GM19467 (cell line): ENCODE measurements around the gene PIK3R5.
"Not testable (repeated sequence)": the region's sequence is repeated elsewhere in the genome, so short reads cannot be mapped to it uniquely, and the experiment has no call there.

Source experiments
- ATAC-seq: cut with Tn5 transposase; IDR thresholded peaks from one replicate; pipeline ENCODE4 v1.9.1; 2021; ENCODE audit warnings: mild to moderate bottlenecking, moderate library complexity; ENCODE audit not compliant: unreplicated experiment

PIK3R5 gene

GRCh38 chr17:8965394-8966168 is at the start of gene PIK3R5:
Gene PIK3R5, minus strand, starts transcription at chr17:8965707. Its CDS starts 54,213 bp downstream, at chr17:8911494.
- peak; percentile 49 for ATAC-seq

GRCh38 chr17:9011001-9011400 is 45.5 kb upstream of the PIK3R5 start:
- ATAC-seq, result no peak

GRCh38 chr17:9009737-9010136 is 44.2 kb upstream of the PIK3R5 start:
- no peak for ATAC-seq

GRCh38 chr17:9009096-9009495 is 43.6 kb upstream of the PIK3R5 start:
- no peak for ATAC-seq

GRCh38 chr17:9007052-9007714 is 41.7 kb upstream of the PIK3R5 start:
- ATAC-seq, result no peak

- ATAC-seq, result no peak
Observed at GRCh38 chr17:9006175-9006767, 40.8 kb upstream of the PIK3R5 start.

GRCh38 chr17:9004961-9005285 is 39.4 kb upstream of the PIK3R5 start:
- ATAC-seq, result no peak

GRCh38 chr17:9004132-9004960 is 38.8 kb upstream of the PIK3R5 start:
- no peak for ATAC-seq

GRCh38 chr17:9003355-9004131 is 38.0 kb upstream of the PIK3R5 start:
- no peak for ATAC-seq

- no peak for ATAC-seq
Observed at GRCh38 chr17:9002606-9003354, 37.3 kb upstream of the PIK3R5 start.

GRCh38 chr17:9002227-9002605 is 36.7 kb upstream of the PIK3R5 start:
- ATAC-seq, result no peak

GRCh38 chr17:9001559-9001958 is 36.1 kb upstream of the PIK3R5 start:
- no peak for ATAC-seq

GRCh38 chr17:8997994-8998628 is 32.6 kb upstream of the PIK3R5 start:
- no peak for ATAC-seq

GRCh38 chr17:8995711-8996110 is 30.2 kb upstream of the PIK3R5 start:
- ATAC-seq, result no peak

- ATAC-seq, result no peak
Observed at GRCh38 chr17:8994319-8994718, 28.8 kb upstream of the PIK3R5 start.

- no peak for ATAC-seq
Observed at GRCh38 chr17:8991514-8992285, 26.2 kb upstream of the PIK3R5 start.

- ATAC-seq, result not testable (repeated sequence)
Observed at GRCh38 chr17:8988263-8988935, 22.9 kb upstream of the PIK3R5 start.

GRCh38 chr17:8986295-8986694 is 20.8 kb upstream of the PIK3R5 start:
- ATAC-seq, result no peak
